ENCODE results near the gene SIN3A. TPM values are rescaled to one million over a fixed set of nuclear protein-coding genes. Genes with fewer than 3 reads are reported as not detected.

The SIN3A gene
- total RNA-seq, 2 experiments from 2014 or later, result 44.2 to 103 TPM

GRCh38 chr15:75454471-75455378, 3.2 kb upstream of the SIN3A start:
- no TSS peak for BruUV-seq (replicated peaks)
- intact Hi-C loops (cut with micrococcal nuclease; ENCODE audit: unreplicated experiment), result loop anchor here (2.0 to 5.0 kb wide), 3 partner anchors 170 to 667 kb away; partner anchors contain the start of genes C15orf39 and SNUPN
- peaks cover 13% of the 10 kb centered on the region for H3K79me2 ChIP-seq (ENCODE audit: insufficient read depth, low read depth, low read length)
- ChIA-PET POLR2A (interaction anchor here (0.5 to 4.7 kb wide), 15 partner anchors 9 to 190 kb away, joined by 3 to 29 read pairs (median 4); partner anchors contain the start of genes IMP3, MAN2C1, PTPN9 and SNUPN), CTCF (ENCODE audit: unreplicated experiment) (interaction anchor here (0.6 kb wide), 1 partner anchor 107 kb away, joined by 4 read pairs; no protein-coding TSS in a partner anchor)
- H4K20me1 ChIP-seq (ENCODE audit: insufficient read depth, low read length), result peaks cover 6% of the 10 kb centered on the region; the same call in 1 of the 2 replicates
- H3K4me2 ChIP-seq (ENCODE audit: low read length), result peak overlapping the region; percentile 78
- DNase-seq (ENCODE audit: low spot score), result peak; percentile 77
- peak overlapping the region; percentile 93; the same call in 1 of the 2 replicates for H2AFZ ChIP-seq (ENCODE audit: low read length)
- no peaks in the 10 kb centered on the region for H3K36me3 ChIP-seq (ENCODE audit: insufficient read depth, low read length)
- H3K9me3 ChIP-seq (ENCODE audit: low read length), result no peaks in the 10 kb centered on the region
- H3K4me3 ChIP-seq (ENCODE audit: low read depth, low read length, poor library complexity, severe bottlenecking), result peak overlapping the region; percentile 97
- peak overlapping the region; percentile 96 for H3K27ac ChIP-seq (ENCODE audit: low read depth, low read length, poor library complexity, severe bottlenecking)
- TF ChIP-seq CTCF (conservative IDR thresholded peaks at IDR 0.05; ENCODE audit: low read length) (no peak), EZH2phosphoT487 (IDR thresholded peaks at IDR 0.05; ENCODE audit: borderline replicate concordance, low read depth, low read length) (no peak)
- H3K4me1 ChIP-seq (ENCODE audit: insufficient read depth, low read length, poor library complexity, severe bottlenecking), result peaks cover 16% of the 10 kb centered on the region
- no peaks in the 10 kb centered on the region for H3K9me2 ChIP-seq (ENCODE audit: insufficient read depth, low read length)

GRCh38 chr15:75453703-75454470, 2.4 kb upstream of the SIN3A start:
- intact Hi-C loops (cut with micrococcal nuclease; ENCODE audit: unreplicated experiment), result loop anchor here (2.0 to 5.0 kb wide), 4 partner anchors 171 to 667 kb away; partner anchors contain the start of genes C15orf39, IMP3 and SNUPN
- no peaks in the 10 kb centered on the region for H3K9me3 ChIP-seq (ENCODE audit: low read length)
- TF ChIP-seq EZH2phosphoT487 (IDR thresholded peaks at IDR 0.05; ENCODE audit: borderline replicate concordance, low read depth, low read length), result no peak
- no peak for TF ChIP-seq CTCF (conservative IDR thresholded peaks at IDR 0.05; ENCODE audit: low read length)
- H3K4me1 ChIP-seq (ENCODE audit: insufficient read depth, low read length, poor library complexity, severe bottlenecking), result peaks cover 25% of the 10 kb centered on the region
- DNase-seq (ENCODE audit: low spot score), result peak; percentile 100
- BruUV-seq (replicated peaks), result no TSS peak
- H3K4me3 ChIP-seq (ENCODE audit: low read depth, low read length, poor library complexity, severe bottlenecking), result peak overlapping the region; percentile 97
- POLR2A ChIA-PET, result interaction anchor here (0.6 to 4.7 kb wide), 14 partner anchors 8 to 253 kb away, joined by 3 to 29 read pairs (median 4); partner anchors contain the start of genes IMP3, MAN2C1, PTPN9 and SNUPN
- peak overlapping the region; percentile 29; the same call in 1 of the 2 replicates for H2AFZ ChIP-seq (ENCODE audit: low read length)
- peak overlapping the region; percentile 96 for H3K27ac ChIP-seq (ENCODE audit: low read depth, low read length, poor library complexity, severe bottlenecking)
- CTCF ChIA-PET (ENCODE audit: unreplicated experiment), result interaction anchor here (0.6 kb wide), 2 partner anchors 106 to 449 kb away, joined by 4 read pairs; no protein-coding TSS in a partner anchor
- H3K4me2 ChIP-seq (ENCODE audit: low read length), result peak overlapping the region; percentile 88
- peaks cover 14% of the 10 kb centered on the region for H4K20me1 ChIP-seq (ENCODE audit: insufficient read depth, low read length)
- no peaks in the 10 kb centered on the region for H3K9me2 ChIP-seq (ENCODE audit: insufficient read depth, low read length)
- H3K36me3 ChIP-seq (ENCODE audit: insufficient read depth, low read length), result no peaks in the 10 kb centered on the region
- H3K79me2 ChIP-seq (ENCODE audit: insufficient read depth, low read depth, low read length), result peaks cover 21% of the 10 kb centered on the region

All from OCI-LY7 (cell line).